ENCODE measurements around the gene TRAPPC12.

Gene TRAPPC12

DNA sequence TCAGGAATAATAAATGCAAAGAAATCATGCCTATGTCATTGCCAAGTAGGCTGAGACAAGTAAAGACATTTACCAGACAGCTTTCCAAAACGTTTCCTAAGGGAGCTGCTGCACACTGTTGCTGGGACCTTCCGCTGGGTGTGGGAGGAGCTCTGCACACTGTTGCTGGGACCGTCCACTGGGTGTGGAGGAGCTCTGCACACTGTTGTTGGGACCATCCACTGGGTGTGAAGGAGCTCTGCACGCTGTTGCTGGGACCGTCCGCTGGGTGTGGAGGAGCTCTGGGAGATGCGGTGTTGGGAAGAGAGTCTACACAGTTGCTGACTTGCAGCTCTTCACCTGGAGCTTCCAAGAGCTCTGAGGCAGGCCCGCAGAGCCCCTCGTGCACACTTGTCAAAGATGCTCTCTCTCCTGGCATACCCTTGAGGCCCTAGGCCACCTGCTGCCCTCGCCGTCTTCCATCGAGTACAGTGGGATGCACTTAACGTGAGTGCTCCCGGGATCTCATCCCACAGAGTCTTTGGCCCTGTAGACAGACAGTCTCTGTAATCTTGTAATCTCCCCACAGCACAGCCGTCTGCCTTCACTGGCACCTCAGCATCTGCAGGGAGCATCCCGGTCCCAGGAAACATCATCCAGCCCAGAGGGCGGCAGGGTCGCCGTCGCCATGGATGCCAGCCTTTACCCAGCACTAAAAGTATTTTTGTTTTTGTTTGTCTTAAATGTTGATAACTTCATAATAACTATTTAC lies 51.4 kb downstream of the TRAPPC12 start:
- no peaks in the 10 kb centered on the region for H3K4me1 ChIP-seq (ENCODE audit: control insufficient read depth, low read depth, low read length)
- DNase-seq, result no peak
- no peaks in the 10 kb centered on the region for H3K27me3 ChIP-seq (ENCODE audit: insufficient read depth, low read length, poor library complexity)
- WGBS (ENCODE audit: extremely low coverage, insufficient coverage, low lambda C conversion rate), result no CpG with 5 or more reads among the region's 20 CpGs
- no peak overlapping the region for H3K4me2 ChIP-seq (ENCODE audit: low read length)
- H3K23ac ChIP-seq (ENCODE audit: low read length), result no peak overlapping the region
- no peak overlapping the region for H2BK5ac ChIP-seq (ENCODE audit: low read length)
- no peak overlapping the region for H4K5ac ChIP-seq (ENCODE audit: low read length)
- H3K36me3 ChIP-seq (ENCODE audit: control insufficient read depth, insufficient read depth, low read length), result peaks cover 3% of the 10 kb centered on the region
- H3K79me2 ChIP-seq (ENCODE audit: control insufficient read depth, insufficient read depth, low read length), result no peaks in the 10 kb centered on the region
- H3K56ac ChIP-seq (ENCODE audit: low read length), result no peak overlapping the region
- H3K9ac ChIP-seq (ENCODE audit: low read length), result no peak overlapping the region
- no peak overlapping the region for H2BK15ac ChIP-seq (replicated peaks; ENCODE audit: low read depth)
- no peak overlapping the region for H3K4me3 ChIP-seq (ENCODE audit: low read length)
- H3K4ac ChIP-seq (ENCODE audit: low read depth, low read length), result no peak overlapping the region
- H2AK5ac ChIP-seq (ENCODE audit: low read length), result no peak overlapping the region
- no peak overlapping the region for H3K18ac ChIP-seq (ENCODE audit: low read length)
- no peak overlapping the region for H2BK120ac ChIP-seq (ENCODE audit: low read depth, low read length)
- H3K79me1 ChIP-seq (ENCODE audit: low read length), result no peaks in the 10 kb centered on the region
- no peak overlapping the region for H4K8ac ChIP-seq (ENCODE audit: low read depth, low read length)
- no peak overlapping the region for H3K27ac ChIP-seq (ENCODE audit: low read depth, low read length)

DNA sequence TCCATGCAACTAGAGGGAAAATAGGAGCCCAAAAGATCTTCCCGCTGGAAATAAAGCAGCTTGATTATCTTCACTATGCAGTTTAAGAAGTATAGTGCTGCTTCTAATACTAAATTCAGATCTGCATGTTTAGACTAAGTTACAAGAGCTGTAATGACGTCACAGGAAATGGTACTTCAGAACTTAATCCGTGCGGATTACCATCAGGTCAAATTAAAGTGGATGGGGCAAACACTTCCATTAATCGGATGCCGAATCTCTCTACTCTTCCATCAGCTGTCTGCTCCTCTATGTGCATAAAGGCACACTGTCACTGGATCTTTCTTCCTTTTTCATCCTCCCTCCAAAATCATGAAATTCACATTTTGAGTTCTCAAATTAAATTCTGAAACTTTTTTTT lies 52.6 kb downstream of the TRAPPC12 start:
- Histone ChIP-seq H2AK5ac (ENCODE audit: low read length) (no peak overlapping the region), H3K27ac (ENCODE audit: low read depth, low read length) (no peak overlapping the region)

GRCh38 chr2:3432693-3433338 lies 53.3 kb downstream of the TRAPPC12 start:
- no peak overlapping the region for H3K18ac ChIP-seq (ENCODE audit: low read length)
- WGBS (ENCODE audit: extremely low coverage, insufficient coverage, low lambda C conversion rate), result no CpG with 5 or more reads among the region's 10 CpGs
- H3K4me3 ChIP-seq (ENCODE audit: low read length), result no peak overlapping the region
- H3K27ac ChIP-seq (ENCODE audit: low read depth, low read length), result no peak overlapping the region
- H4K5ac ChIP-seq (ENCODE audit: low read length), result no peak overlapping the region
- no peak overlapping the region for H4K8ac ChIP-seq (ENCODE audit: low read depth, low read length)
- H3K4me1 ChIP-seq (ENCODE audit: control insufficient read depth, low read depth, low read length), result no peaks in the 10 kb centered on the region
- H3K4me2 ChIP-seq (ENCODE audit: low read length), result no peak overlapping the region
- H2BK120ac ChIP-seq (ENCODE audit: low read depth, low read length), result no peak overlapping the region
- no peak overlapping the region for H2BK15ac ChIP-seq (replicated peaks; ENCODE audit: low read depth)
- H3K36me3 ChIP-seq (ENCODE audit: control insufficient read depth, insufficient read depth, low read length), result peaks cover 3% of the 10 kb centered on the region
- no peaks in the 10 kb centered on the region for H3K79me1 ChIP-seq (ENCODE audit: low read length)
- H3K4ac ChIP-seq (ENCODE audit: low read depth, low read length), result no peak overlapping the region
- peak overlapping the region; percentile 25 for H3K56ac ChIP-seq (ENCODE audit: low read length)
- DNase-seq, result no peak
- H3K79me2 ChIP-seq (ENCODE audit: control insufficient read depth, insufficient read depth, low read length), result no peaks in the 10 kb centered on the region
- no peak overlapping the region for H3K23ac ChIP-seq (ENCODE audit: low read length)
- no peak overlapping the region for H3K9ac ChIP-seq (ENCODE audit: low read length)
- H2BK5ac ChIP-seq (ENCODE audit: low read length), result no peak overlapping the region
- H3K27me3 ChIP-seq (ENCODE audit: insufficient read depth, low read length, poor library complexity), result no peaks in the 10 kb centered on the region
- H2AK5ac ChIP-seq (ENCODE audit: low read length), result no peak overlapping the region

More for the DNA sequence above, 52.6 kb downstream of the TRAPPC12 start:
- Histone ChIP-seq H3K56ac (ENCODE audit: low read length) (no peak overlapping the region), H3K36me3 (ENCODE audit: control insufficient read depth, insufficient read depth, low read length) (peaks cover 3% of the 10 kb centered on the region), H2BK5ac (ENCODE audit: low read length) (no peak overlapping the region), H3K4ac (ENCODE audit: low read depth, low read length) (no peak overlapping the region), H3K4me2 (ENCODE audit: low read length) (no peak overlapping the region), H3K4me3 (ENCODE audit: low read length) (no peak overlapping the region), H3K18ac (ENCODE audit: low read length) (no peak overlapping the region), H2BK120ac (ENCODE audit: low read depth, low read length) (no peak overlapping the region), H3K9ac (ENCODE audit: low read length) (no peak overlapping the region), H3K79me2 (ENCODE audit: control insufficient read depth, insufficient read depth, low read length) (no peaks in the 10 kb centered on the region), H3K79me1 (ENCODE audit: low read length) (no peaks in the 10 kb centered on the region), H4K5ac (ENCODE audit: low read length) (no peak overlapping the region), H2BK15ac (replicated peaks; ENCODE audit: low read depth) (no peak overlapping the region), H3K4me1 (ENCODE audit: control insufficient read depth, low read depth, low read length) (no peaks in the 10 kb centered on the region), H4K8ac (ENCODE audit: low read depth, low read length) (no peak overlapping the region), H3K23ac (ENCODE audit: low read length) (no peak overlapping the region), H3K27me3 (ENCODE audit: insufficient read depth, low read length, poor library complexity) (no peaks in the 10 kb centered on the region)
- no CpG with 5 or more reads among the region's 6 CpGs for WGBS (ENCODE audit: extremely low coverage, insufficient coverage, low lambda C conversion rate)
- DNase-seq, result no peak

GRCh38 chr2:3433339-3433699 lies 53.8 kb downstream of the TRAPPC12 start:
- H3K79me1 ChIP-seq (ENCODE audit: low read length), result no peaks in the 10 kb centered on the region
- no peak overlapping the region for H2BK15ac ChIP-seq (replicated peaks; ENCODE audit: low read depth)
- H3K4me1 ChIP-seq (ENCODE audit: control insufficient read depth, low read depth, low read length), result no peaks in the 10 kb centered on the region
- no CpG with 5 or more reads among the region's 8 CpGs for WGBS (ENCODE audit: extremely low coverage, insufficient coverage, low lambda C conversion rate)
- no peak overlapping the region for H3K23ac ChIP-seq (ENCODE audit: low read length)
- no peak overlapping the region for H2AK5ac ChIP-seq (ENCODE audit: low read length)
- no peak overlapping the region for H3K9ac ChIP-seq (ENCODE audit: low read length)
- H2BK120ac ChIP-seq (ENCODE audit: low read depth, low read length), result no peak overlapping the region
- DNase-seq, result no peak
- H3K79me2 ChIP-seq (ENCODE audit: control insufficient read depth, insufficient read depth, low read length), result no peaks in the 10 kb centered on the region
- no peak overlapping the region for H3K27ac ChIP-seq (ENCODE audit: low read depth, low read length)
- no peak overlapping the region for H3K4me3 ChIP-seq (ENCODE audit: low read length)
- H4K5ac ChIP-seq (ENCODE audit: low read length), result no peak overlapping the region
- H3K4ac ChIP-seq (ENCODE audit: low read depth, low read length), result no peak overlapping the region
- no peak overlapping the region for H4K8ac ChIP-seq (ENCODE audit: low read depth, low read length)
- no peak overlapping the region for H3K18ac ChIP-seq (ENCODE audit: low read length)
- no peak overlapping the region for H2BK5ac ChIP-seq (ENCODE audit: low read length)
- H3K27me3 ChIP-seq (ENCODE audit: insufficient read depth, low read length, poor library complexity), result no peaks in the 10 kb centered on the region
- H3K36me3 ChIP-seq (ENCODE audit: control insufficient read depth, insufficient read depth, low read length), result peaks cover 3% of the 10 kb centered on the region
- H3K4me2 ChIP-seq (ENCODE audit: low read length), result no peak overlapping the region
- no peak overlapping the region for H3K56ac ChIP-seq (ENCODE audit: low read length)

DNA sequence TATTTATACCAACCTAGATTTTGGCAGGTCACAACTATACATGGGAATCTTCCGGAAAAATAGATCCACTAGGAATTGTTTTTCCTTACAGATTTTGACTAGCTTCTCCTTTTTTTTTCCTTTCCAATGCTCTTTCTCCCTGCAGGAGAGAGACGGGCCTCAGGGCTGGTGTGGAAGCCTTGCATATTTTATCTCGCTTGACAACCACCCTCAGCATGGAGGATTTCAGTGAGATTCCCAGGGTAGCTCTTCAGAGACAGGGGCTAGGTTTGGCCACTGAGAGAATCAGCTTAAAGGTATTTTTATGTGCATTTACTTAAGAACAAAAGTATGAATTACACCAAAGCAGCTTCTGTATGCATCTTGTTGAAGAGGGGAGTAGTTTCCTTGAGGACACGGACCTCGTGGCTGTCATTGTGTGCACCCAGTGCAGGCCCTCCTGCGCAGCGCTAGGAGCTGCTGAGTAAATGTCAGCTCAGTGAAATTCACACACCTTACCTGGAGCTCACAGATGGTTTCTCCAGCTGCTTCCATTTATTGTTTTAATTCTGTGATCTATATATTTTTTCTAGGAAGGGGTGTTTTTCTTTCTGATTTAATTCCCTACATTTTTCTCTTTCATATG lies 54.4 kb downstream of the TRAPPC12 start:
- H3K36me3 ChIP-seq (ENCODE audit: control insufficient read depth, insufficient read depth, low read length), result peaks cover 3% of the 10 kb centered on the region
- H3K4me3 ChIP-seq (ENCODE audit: low read length), result no peak overlapping the region
- H3K27ac ChIP-seq (ENCODE audit: low read depth, low read length), result no peak overlapping the region
- H2BK120ac ChIP-seq (ENCODE audit: low read depth, low read length), result no peak overlapping the region
- no peak overlapping the region for H3K4me2 ChIP-seq (ENCODE audit: low read length)
- no peak overlapping the region for H3K4ac ChIP-seq (ENCODE audit: low read depth, low read length)
- no peak overlapping the region for H4K5ac ChIP-seq (ENCODE audit: low read length)
- H3K27me3 ChIP-seq (ENCODE audit: insufficient read depth, low read length, poor library complexity), result no peaks in the 10 kb centered on the region
- no CpG with 5 or more reads among the region's 7 CpGs for WGBS (ENCODE audit: extremely low coverage, insufficient coverage, low lambda C conversion rate)
- no peak overlapping the region for H2AK5ac ChIP-seq (ENCODE audit: low read length)
- H2BK5ac ChIP-seq (ENCODE audit: low read length), result no peak overlapping the region
- no peaks in the 10 kb centered on the region for H3K79me2 ChIP-seq (ENCODE audit: control insufficient read depth, insufficient read depth, low read length)
- H4K8ac ChIP-seq (ENCODE audit: low read depth, low read length), result no peak overlapping the region
- H3K18ac ChIP-seq (ENCODE audit: low read length), result no peak overlapping the region
- no peak overlapping the region for H3K23ac ChIP-seq (ENCODE audit: low read length)
- H2BK15ac ChIP-seq (replicated peaks; ENCODE audit: low read depth), result no peak overlapping the region
- H3K9ac ChIP-seq (ENCODE audit: low read length), result no peak overlapping the region
- H3K4me1 ChIP-seq (ENCODE audit: control insufficient read depth, low read depth, low read length), result no peaks in the 10 kb centered on the region
- DNase-seq, result peak; percentile 14
- H3K56ac ChIP-seq (ENCODE audit: low read length), result no peak overlapping the region
- H3K79me1 ChIP-seq (ENCODE audit: low read length), result no peaks in the 10 kb centered on the region

Measured in mesendoderm (in vitro differentiated cells).